ENCODE data around the gene DIS3L2.

DNA sequence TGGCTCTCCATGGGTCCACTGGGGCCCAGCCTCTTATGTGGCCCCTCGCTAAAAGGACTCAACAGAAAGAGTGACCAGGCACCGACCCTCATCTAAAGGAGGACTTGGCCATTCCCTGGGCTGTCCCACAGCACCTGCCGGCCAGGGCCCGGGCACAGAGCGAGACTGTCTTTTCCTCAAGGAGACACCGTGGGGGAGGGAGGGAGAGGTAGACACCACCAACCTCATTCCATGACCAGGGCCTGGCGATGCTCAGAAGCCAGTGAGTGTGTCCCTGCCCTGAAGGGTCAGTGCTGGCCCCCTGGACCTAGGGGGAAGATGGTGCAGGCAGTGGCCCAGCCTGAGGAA is 377.2 kb downstream of the DIS3L2 start:
- TF ChIP-seq, protein P1, sequence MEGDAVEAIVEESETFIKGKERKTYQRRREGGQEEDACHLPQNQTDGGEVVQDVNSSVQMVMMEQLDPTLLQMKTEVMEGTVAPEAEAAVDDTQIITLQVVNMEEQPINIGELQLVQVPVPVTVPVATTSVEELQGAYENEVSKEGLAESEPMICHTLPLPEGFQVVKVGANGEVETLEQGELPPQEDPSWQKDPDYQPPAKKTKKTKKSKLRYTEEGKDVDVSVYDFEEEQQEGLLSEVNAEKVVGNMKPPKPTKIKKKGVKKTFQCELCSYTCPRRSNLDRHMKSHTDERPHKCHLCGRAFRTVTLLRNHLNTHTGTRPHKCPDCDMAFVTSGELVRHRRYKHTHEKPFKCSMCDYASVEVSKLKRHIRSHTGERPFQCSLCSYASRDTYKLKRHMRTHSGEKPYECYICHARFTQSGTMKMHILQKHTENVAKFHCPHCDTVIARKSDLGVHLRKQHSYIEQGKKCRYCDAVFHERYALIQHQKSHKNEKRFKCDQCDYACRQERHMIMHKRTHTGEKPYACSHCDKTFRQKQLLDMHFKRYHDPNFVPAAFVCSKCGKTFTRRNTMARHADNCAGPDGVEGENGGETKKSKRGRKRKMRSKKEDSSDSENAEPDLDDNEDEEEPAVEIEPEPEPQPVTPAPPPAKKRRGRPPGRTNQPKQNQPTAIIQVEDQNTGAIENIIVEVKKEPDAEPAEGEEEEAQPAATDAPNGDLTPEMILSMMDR (IDR thresholded peaks at IDR 0.05): no peak
- no peak for TF ChIP-seq POLR2A (IDR thresholded peaks at IDR 0.05)
